ENCODE measurements around the gene KRT82.

- TF ChIP-seq, protein P1, sequence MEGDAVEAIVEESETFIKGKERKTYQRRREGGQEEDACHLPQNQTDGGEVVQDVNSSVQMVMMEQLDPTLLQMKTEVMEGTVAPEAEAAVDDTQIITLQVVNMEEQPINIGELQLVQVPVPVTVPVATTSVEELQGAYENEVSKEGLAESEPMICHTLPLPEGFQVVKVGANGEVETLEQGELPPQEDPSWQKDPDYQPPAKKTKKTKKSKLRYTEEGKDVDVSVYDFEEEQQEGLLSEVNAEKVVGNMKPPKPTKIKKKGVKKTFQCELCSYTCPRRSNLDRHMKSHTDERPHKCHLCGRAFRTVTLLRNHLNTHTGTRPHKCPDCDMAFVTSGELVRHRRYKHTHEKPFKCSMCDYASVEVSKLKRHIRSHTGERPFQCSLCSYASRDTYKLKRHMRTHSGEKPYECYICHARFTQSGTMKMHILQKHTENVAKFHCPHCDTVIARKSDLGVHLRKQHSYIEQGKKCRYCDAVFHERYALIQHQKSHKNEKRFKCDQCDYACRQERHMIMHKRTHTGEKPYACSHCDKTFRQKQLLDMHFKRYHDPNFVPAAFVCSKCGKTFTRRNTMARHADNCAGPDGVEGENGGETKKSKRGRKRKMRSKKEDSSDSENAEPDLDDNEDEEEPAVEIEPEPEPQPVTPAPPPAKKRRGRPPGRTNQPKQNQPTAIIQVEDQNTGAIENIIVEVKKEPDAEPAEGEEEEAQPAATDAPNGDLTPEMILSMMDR (IDR thresholded peaks at IDR 0.05) = no peak
- TF ChIP-seq POLR2A (IDR thresholded peaks at IDR 0.05) = no peak
Observed at GRCh38 chr12:52364901-52365489, 41.1 kb downstream of the KRT82 start.

Data from testis (tissue), 2 donors.